ENCODE measurements around the gene JAK2. TPM values are rescaled to one million over a fixed set of nuclear protein-coding genes. Genes with fewer than 3 reads are reported as not detected.

The JAK2 gene
- total and polyA plus RNA-seq, 2 of the 4 experiments (the other 2 are of a cell fraction), result 2.3 to 6.1 TPM

DNA sequence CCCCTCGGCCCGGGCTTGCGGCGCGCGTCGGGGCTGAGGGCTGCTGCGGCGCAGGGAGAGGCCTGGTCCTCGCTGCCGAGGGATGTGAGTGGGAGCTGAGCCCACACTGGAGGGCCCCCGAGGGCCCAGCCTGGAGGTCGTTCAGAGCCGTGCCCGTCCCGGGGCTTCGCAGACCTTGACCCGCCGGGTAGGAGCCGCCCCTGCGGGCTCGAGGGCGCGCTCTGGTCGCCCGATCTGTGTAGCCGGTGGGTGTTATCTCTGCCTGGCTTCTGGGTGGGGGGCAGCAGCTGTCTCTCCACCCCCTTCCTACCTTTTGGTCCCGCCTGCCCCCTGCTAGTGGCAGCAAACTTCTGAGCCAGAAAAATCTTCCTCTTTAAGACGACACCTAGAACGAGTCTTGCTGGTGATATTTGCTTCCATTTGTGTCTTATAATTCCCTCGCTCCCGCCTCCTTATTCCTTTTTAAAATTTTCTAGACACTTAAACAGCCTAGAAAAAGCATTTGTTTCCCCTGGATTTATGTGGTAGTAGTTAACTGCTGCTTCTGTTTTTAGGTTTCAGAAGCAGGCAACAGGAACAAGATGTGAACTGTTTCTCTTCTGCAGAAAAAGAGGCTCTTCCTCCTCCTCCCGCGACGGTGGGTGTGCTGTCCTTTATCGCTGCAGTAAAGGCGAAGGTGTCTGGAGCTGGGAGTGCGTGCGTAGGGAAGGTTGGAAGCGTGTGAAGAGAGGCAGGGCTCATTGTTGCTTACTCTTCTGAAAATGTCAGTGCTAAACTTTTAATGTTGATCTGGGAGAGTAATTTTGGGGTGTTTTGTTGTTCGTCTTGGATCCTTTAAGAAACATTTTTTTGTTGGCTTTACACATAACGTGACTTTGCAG, 554 bp downstream of the JAK2 start:
- peak; percentile 45 for DNase-seq
- 0 out of 2 replicates have a peak, but pooled peaks cover 2% of the 10 kb centered on the region for H3K9me1 ChIP-seq (ENCODE audit: insufficient read depth, low read length)
- H3K27me3 ChIP-seq (ENCODE audit: control insufficient read depth, insufficient read depth, low read length), result no peaks in the 10 kb centered on the region
- H4K20me1 ChIP-seq (ENCODE audit: insufficient read depth, low read length), result no peaks in the 10 kb centered on the region
- H3K18ac ChIP-seq (ENCODE audit: low read depth, low read length), result peak overlapping the region; percentile 1; the same call in 1 of the 2 replicates
- TF ChIP-seq RCOR1 (IDR thresholded peaks at IDR 0.05; ENCODE audit: insufficient replicate concordance, low read length) (no peak), CHD1 (IDR thresholded peaks at IDR 0.05; ENCODE audit: low read depth, low read length) (no peak), FOS (IDR thresholded peaks at IDR 0.05; ENCODE audit: low read depth, low read length) (no peak), BHLHE40 (IDR thresholded peaks at IDR 0.05; ENCODE audit: low read depth, low read length) (no peak), RAD21 (IDR thresholded peaks at IDR 0.05; ENCODE audit: low read length) (0 out of 2 replicates have a peak, but pooled peaks have one; percentile 8), CEBPB (IDR thresholded peaks at IDR 0.05; ENCODE audit: low read depth, low read length) (no peak), MAZ (IDR thresholded peaks at IDR 0.05; ENCODE audit: borderline replicate concordance, low read depth, low read length) (no peak), MXI1 (IDR thresholded peaks at IDR 0.05; ENCODE audit: borderline replicate concordance, low read depth, low read length) (0 out of 2 replicates have a peak, but pooled peaks have one; percentile 11), POLR2A (IDR thresholded peaks at IDR 0.05; ENCODE audit: low read depth, low read length) (no peak), RFX5 (IDR thresholded peaks at IDR 0.05; ENCODE audit: low read depth, low read length) (no peak), SMC3 (IDR thresholded peaks at IDR 0.05; ENCODE audit: low read depth, low read length) (0 out of 2 replicates have a peak, but pooled peaks have one; percentile 8)
- TF ChIP-seq, protein P1, sequence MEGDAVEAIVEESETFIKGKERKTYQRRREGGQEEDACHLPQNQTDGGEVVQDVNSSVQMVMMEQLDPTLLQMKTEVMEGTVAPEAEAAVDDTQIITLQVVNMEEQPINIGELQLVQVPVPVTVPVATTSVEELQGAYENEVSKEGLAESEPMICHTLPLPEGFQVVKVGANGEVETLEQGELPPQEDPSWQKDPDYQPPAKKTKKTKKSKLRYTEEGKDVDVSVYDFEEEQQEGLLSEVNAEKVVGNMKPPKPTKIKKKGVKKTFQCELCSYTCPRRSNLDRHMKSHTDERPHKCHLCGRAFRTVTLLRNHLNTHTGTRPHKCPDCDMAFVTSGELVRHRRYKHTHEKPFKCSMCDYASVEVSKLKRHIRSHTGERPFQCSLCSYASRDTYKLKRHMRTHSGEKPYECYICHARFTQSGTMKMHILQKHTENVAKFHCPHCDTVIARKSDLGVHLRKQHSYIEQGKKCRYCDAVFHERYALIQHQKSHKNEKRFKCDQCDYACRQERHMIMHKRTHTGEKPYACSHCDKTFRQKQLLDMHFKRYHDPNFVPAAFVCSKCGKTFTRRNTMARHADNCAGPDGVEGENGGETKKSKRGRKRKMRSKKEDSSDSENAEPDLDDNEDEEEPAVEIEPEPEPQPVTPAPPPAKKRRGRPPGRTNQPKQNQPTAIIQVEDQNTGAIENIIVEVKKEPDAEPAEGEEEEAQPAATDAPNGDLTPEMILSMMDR (conservative IDR thresholded peaks at IDR 0.05; ENCODE audit: low read depth, low read length), result no peak
- 0% methylated on average over 10 of the region's 42 CpGs; no CpG with 5 or more reads in 1 of the 2 experiments for WGBS, 2 experiments (ENCODE audit: extremely low coverage in 2 of 2, insufficient read length in 1 of 2)
- H3K4ac ChIP-seq (ENCODE audit: low read depth, low read length), result peak overlapping the region; percentile 93
- intact Hi-C loops (cut with micrococcal nuclease), result loop anchor here (1.0 to 10.0 kb wide), 4 partner anchors 151 to 452 kb away; partner anchors contain the start of genes PLGRKT and RCL1
- H2BK20ac ChIP-seq (ENCODE audit: low read depth, low read length), result no peak overlapping the region
- H2BK120ac ChIP-seq (ENCODE audit: low read depth, low read length), result peak overlapping the region; percentile 68
- H4K5ac ChIP-seq (ENCODE audit: low read depth, low read length), result no peak overlapping the region
- peak overlapping the region; percentile 64 for H3K4me3 ChIP-seq (ENCODE audit: insufficient read depth, low read depth, low read length)
- H3K56ac ChIP-seq (ENCODE audit: extremely low read depth, insufficient read depth, low read length), result peak overlapping the region; percentile 82
- H3K4me2 ChIP-seq (ENCODE audit: low read depth, low read length), result peak overlapping the region; percentile 86
- H3K79me1 ChIP-seq (ENCODE audit: low read depth in 1 of 2, low read length in 2 of 2), result peaks cover 12 to 33% of the 10 kb centered on the region in 2 experiments
- H3K23ac ChIP-seq (ENCODE audit: low read depth, low read length), result peak overlapping the region; percentile 71
- peak overlapping the region; percentile 95 for H3K27ac ChIP-seq (ENCODE audit: insufficient read depth, low read length)
- ATAC-seq (ENCODE audit: low read depth), result no peak; the same call in 1 of the 2 replicates
- no peak overlapping the region for H2AK5ac ChIP-seq (ENCODE audit: low read depth, low read length)
- H3K9ac ChIP-seq (ENCODE audit: low read depth, low read length), result peak overlapping the region; percentile 70
- H3K4me1 ChIP-seq (ENCODE audit: control insufficient read depth, insufficient read depth, low read length), result 0 out of 2 replicates have a peak, but pooled peaks cover 4% of the 10 kb centered on the region
- ChIA-PET POLR2A (ENCODE audit: unreplicated experiment) (interaction anchor here (0.6 kb wide), 1 partner anchor 200 kb away, joined by 3 read pairs; no protein-coding TSS in a partner anchor), CTCF (interaction anchor here (0.6 to 1.1 kb wide), 4 partner anchors 202 to 615 kb away, joined by 3 to 4 read pairs (median 4); no protein-coding TSS in a partner anchor)
- H2BK15ac ChIP-seq (ENCODE audit: low read depth, low read length), result no peak overlapping the region
- H3K14ac ChIP-seq (replicated peaks; ENCODE audit: low read depth, low read length), result peak overlapping the region; percentile 75
- peak overlapping the region; percentile 46; the same call in 1 of the 2 replicates for H4K91ac ChIP-seq (ENCODE audit: insufficient read depth, low read depth, low read length)
- peak overlapping the region; percentile 99 for H2AFZ ChIP-seq (replicated peaks; ENCODE audit: low read length, poor library complexity)
- dilution Hi-C loops (cut with HindIII; ENCODE audit: low sequenced_read_pairs, unreplicated experiment), result no loop called here
- no TSS peak for BruUV-seq (replicated peaks)
- peak overlapping the region; percentile 92 for H2BK5ac ChIP-seq (ENCODE audit: low read depth, low read length, poor library complexity, severe bottlenecking)
- in situ Hi-C loops (cut with MboI; ENCODE audit: low sequenced_read_pairs), result loop anchor here (5.0 to 10.0 kb wide), 3 partner anchors 61 to 599 kb away; no protein-coding TSS in a partner anchor
- peak overlapping the region; percentile 62 for H2AK9ac ChIP-seq (replicated peaks; ENCODE audit: low read depth, low read length, poor library complexity)
- peak overlapping the region; percentile 8 to 75; a peak in 2 of 4 replicates for H4K8ac ChIP-seq (ENCODE audit: low read depth in 2 of 2, low read length in 2 of 2)
- no peaks in the 10 kb centered on the region for H3K9me3 ChIP-seq (ENCODE audit: control insufficient read depth, insufficient read depth, low read length)
- H3K36me3 ChIP-seq (ENCODE audit: control insufficient read depth, insufficient read depth, low read length), result 0 out of 2 replicates have a peak, but pooled peaks cover 2% of the 10 kb centered on the region
